IMR-90 (cell line): ENCODE measurements around the gene CNTNAP3. TPM values are rescaled to one million over a fixed set of nuclear protein-coding genes. Genes with fewer than 3 reads are reported as not detected.
"Not testable (repeated sequence)": the region's sequence is repeated elsewhere in the genome, so short reads cannot be mapped to it uniquely, and the experiment has no call there.

ENCODE experiments used
- ATAC-seq: fragments of 200-7000 bp; cut with Tn5 transposase; 2 replicates; pipeline ENCODE4 v1.9.1; 2020; ENCODE audit warnings: low read depth, mild to moderate bottlenecking, moderate library complexity
- BruUV-seq: library from RNA; stranded (reverse); fragments of 400-500 nt; replicated peaks from 2 replicates; lab custom pipeline; 2021; lab: Mats Ljungman, UMichigan
- CTCF ChIA-PET: fragments of 300-600 bp; formaldehyde crosslinking; extraction: SDS; loops from one replicate; lab custom pipeline; 2021; ENCODE audit warnings: antibody characterized with exemption; lab: Yijun Ruan, JAX
- POLR2A ChIA-PET: fragments of 300-600 bp; sonication (Branson Sonifier 250); formaldehyde crosslinking; loops from one replicate; lab custom pipeline; 2022; ENCODE audit warnings: antibody characterized with exemption; ENCODE audit not compliant: unreplicated experiment; lab: Charles Lee
- DNase-seq: peaks from one replicate; pipeline ENCODE4 v3.0.0; 2013
- H2AFZ ChIP-seq: replicated peaks from 2 replicates; pipeline ENCODE3; 2013; ENCODE audit warnings: low read length, mild to moderate bottlenecking; ENCODE audit not compliant: poor library complexity
- H2AK5ac ChIP-seq: 2 replicates; pipeline ENCODE4 v1.6.1; 2013; ENCODE audit warnings: low read depth, low read length, inconsistent platforms
- H2AK9ac ChIP-seq: replicated peaks from 2 replicates; pipeline ENCODE3; 2013; ENCODE audit warnings: mild to moderate bottlenecking, low read depth, low read length, moderate library complexity; ENCODE audit not compliant: poor library complexity
- H2BK120ac ChIP-seq: 2 replicates; pipeline ENCODE4 v1.6.1; 2013; ENCODE audit warnings: low read depth, low read length, inconsistent platforms
- H2BK15ac ChIP-seq: 3 replicates; pipeline ENCODE4 v1.6.1; 2013; ENCODE audit warnings: low read depth, low read length, inconsistent platforms
- H2BK20ac ChIP-seq: 2 replicates; pipeline ENCODE4 v1.6.1; 2013; ENCODE audit warnings: low read depth, mild to moderate bottlenecking, inconsistent platforms, low read length, moderate library complexity
- H2BK5ac ChIP-seq: 2 replicates; pipeline ENCODE4 v1.6.1; 2013; ENCODE audit warnings: mild to moderate bottlenecking, low read depth, low read length, inconsistent platforms; ENCODE audit not compliant: poor library complexity, severe bottlenecking
- H3K14ac ChIP-seq: replicated peaks from 2 replicates; pipeline ENCODE4 v1.6.1; 2013; ENCODE audit warnings: low read depth, low read length, inconsistent platforms
- H3K18ac ChIP-seq: 2 replicates; pipeline ENCODE4 v1.6.1; 2013; ENCODE audit warnings: low read depth, low read length, control low read depth
- H3K23ac ChIP-seq: 2 replicates; pipeline ENCODE4 v1.6.1; 2013; ENCODE audit warnings: low read depth, low read length, inconsistent platforms
- H3K27ac ChIP-seq: 2 replicates; pipeline ENCODE4 v1.5.1; 2013; ENCODE audit warnings: mild to moderate bottlenecking, control low read depth, low read length; ENCODE audit not compliant: insufficient read depth
- H3K27me3 ChIP-seq: 2 replicates; pipeline ENCODE4 v1.6.1; 2013; ENCODE audit warnings: low read length; ENCODE audit not compliant: control insufficient read depth, insufficient read depth
- H3K36me3 ChIP-seq: 2 replicates; pipeline ENCODE4 v1.6.1; 2013; ENCODE audit warnings: low read length, mixed read lengths; ENCODE audit not compliant: control insufficient read depth, insufficient read depth
- H3K4ac ChIP-seq: 2 replicates; pipeline ENCODE4 v1.6.1; 2013; ENCODE audit warnings: low read depth, low read length, inconsistent platforms
- H3K4me1 ChIP-seq: 2 replicates; pipeline ENCODE4 v1.6.1; 2013; ENCODE audit warnings: low read length, mixed read lengths; ENCODE audit not compliant: control insufficient read depth, insufficient read depth
- H3K4me2 ChIP-seq: 2 replicates; pipeline ENCODE4 v1.6.1; 2013; ENCODE audit warnings: low read depth, mild to moderate bottlenecking, control low read depth, low read length, moderate library complexity
- H3K4me3 ChIP-seq: 2 replicates; pipeline ENCODE4 v1.5.1; 2013; ENCODE audit warnings: low read depth, mild to moderate bottlenecking, control low read depth, low read length, moderate library complexity; ENCODE audit not compliant: insufficient read depth
- H3K56ac ChIP-seq: 2 replicates; pipeline ENCODE4 v1.6.1; 2013; ENCODE audit warnings: low read length, inconsistent platforms; ENCODE audit not compliant: insufficient read depth; ENCODE audit errors: extremely low read depth
- H3K79me1 ChIP-seq, 2 experiments: 2 replicates each; pipeline ENCODE4 v1.6.1; 2013; ENCODE audit warnings: low read length in 2 of 2, inconsistent platforms in 1 of 2, low read depth in 1 of 2
- H3K9ac ChIP-seq: 2 replicates; pipeline ENCODE4 v1.6.1; 2013; ENCODE audit warnings: low read depth, low read length, control low read depth
- H3K9me1 ChIP-seq: 2 replicates; pipeline ENCODE4 v1.6.1; 2013; ENCODE audit warnings: low read length, inconsistent platforms; ENCODE audit not compliant: insufficient read depth
- H3K9me3 ChIP-seq: 2 replicates; pipeline ENCODE4 v1.6.1; 2013; ENCODE audit warnings: low read length; ENCODE audit not compliant: control insufficient read depth, insufficient read depth
- H4K20me1 ChIP-seq: 2 replicates; pipeline ENCODE4 v1.6.1; 2013; ENCODE audit warnings: low read length, inconsistent platforms; ENCODE audit not compliant: insufficient read depth
- H4K5ac ChIP-seq: 2 replicates; pipeline ENCODE4 v1.6.1; 2013; ENCODE audit warnings: mild to moderate bottlenecking, low read depth, low read length, control low read depth
- H4K8ac ChIP-seq, 2 experiments: 2 replicates each; pipeline ENCODE4 v1.6.1; 2013; ENCODE audit warnings: low read depth in 2 of 2, low read length in 2 of 2, control low read depth in 1 of 2, inconsistent platforms in 1 of 2
- H4K91ac ChIP-seq: 2 replicates; pipeline ENCODE4 v1.6.1; 2013; ENCODE audit warnings: low read depth, low read length, inconsistent platforms; ENCODE audit not compliant: insufficient read depth
- WGBS, 2 experiments: methylation state at CpG; one replicate each; pipeline versions ENCODE4 v1.1.5 to v1.1.7; 2013; ENCODE audit warnings: missing lambda C conversion rate in 2 of 2; ENCODE audit not compliant: insufficient read length in 1 of 2; ENCODE audit errors: extremely low coverage in 2 of 2; 5-methylcytosine and 5-hydroxymethylcytosine counted together
- dilution Hi-C: fragments of 300-500 bp; cut with HindIII; formaldehyde crosslinking; loops from one replicate; pipeline ENCODE4 v1.14.3; 2018; ENCODE audit warnings: low sequenced_read_pairs; ENCODE audit not compliant: unreplicated experiment
- in situ Hi-C: fragments of 300-500 bp; cut with MboI; formaldehyde crosslinking; loops from 3 replicates; pipeline ENCODE4 v1.14.3; 2019; ENCODE audit warnings: low sequenced_read_pairs, inconsistent platforms, mixed read lengths
- intact Hi-C: fragments of 100-400 bp; cut with micrococcal nuclease; formaldehyde crosslinking; loops from 2 replicates; pipeline ENCODE4 v1.10.0; 2022
- polyA plus RNA-seq, 3 experiments: library from polyadenylated mRNA; depleted of rRNA; stranded (reverse); fragments of >200 nt; gene quantifications; 2 replicates each; pipeline ENCODE4 v1.2.3, GENCODE V29; 2012; ENCODE audit warnings: low replicate concordance in 1 of 3
- total RNA-seq: library from RNA; depleted of rRNA; stranded (reverse); fragments of >200 nt; gene quantifications from 2 replicates; pipeline ENCODE4 v1.2.3, GENCODE V29; 2012

The CNTNAP3 gene
- total and polyA plus RNA-seq, 2 of the 4 experiments (the other 2 are of a cell fraction): 0.90 to 1.2 TPM

GRCh38 chr9:39039148-39039547, 248.8 kb downstream of the CNTNAP3 start:
- H4K20me1 ChIP-seq, in situ Hi-C loops, H3K9ac ChIP-seq, H2BK5ac ChIP-seq, H4K5ac ChIP-seq, intact Hi-C loops, ATAC-seq, H3K4me2 ChIP-seq, H3K4me3 ChIP-seq, H3K9me1 ChIP-seq, H3K23ac ChIP-seq, H3K4ac ChIP-seq, H2AFZ ChIP-seq, BruUV-seq, H2AK9ac ChIP-seq, H3K27me3 ChIP-seq, H3K36me3 ChIP-seq, DNase-seq, H3K56ac ChIP-seq, H2BK120ac ChIP-seq, H3K9me3 ChIP-seq, CTCF ChIA-PET, H3K14ac ChIP-seq, POLR2A ChIA-PET, H3K4me1 ChIP-seq, H3K79me1 ChIP-seq, H4K91ac ChIP-seq, H2BK20ac ChIP-seq, H2BK15ac ChIP-seq, H3K27ac ChIP-seq, H2AK5ac ChIP-seq, H3K18ac ChIP-seq, dilution Hi-C loops, H4K8ac ChIP-seq: not testable (repeated sequence)
- no CpG with 5 or more reads among the region's 2 CpGs for WGBS, 2 experiments

GRCh38 chr9:39038221-39038620, 249.7 kb downstream of the CNTNAP3 start:
- H3K27me3 ChIP-seq, H2BK15ac ChIP-seq, H3K9me3 ChIP-seq, BruUV-seq, H2AK5ac ChIP-seq, H4K8ac ChIP-seq, H3K4me3 ChIP-seq, H2BK20ac ChIP-seq, H3K23ac ChIP-seq, H4K20me1 ChIP-seq, H3K4me2 ChIP-seq, H3K36me3 ChIP-seq, H3K4ac ChIP-seq, CTCF ChIA-PET, H3K56ac ChIP-seq, intact Hi-C loops, H4K91ac ChIP-seq, H3K27ac ChIP-seq, H3K9me1 ChIP-seq, DNase-seq, H3K9ac ChIP-seq, H2BK120ac ChIP-seq, dilution Hi-C loops, H2AFZ ChIP-seq, H3K18ac ChIP-seq, H2BK5ac ChIP-seq, H4K5ac ChIP-seq, H2AK9ac ChIP-seq, H3K14ac ChIP-seq, POLR2A ChIA-PET, H3K4me1 ChIP-seq, in situ Hi-C loops, H3K79me1 ChIP-seq, ATAC-seq: not testable (repeated sequence)
- WGBS, 2 experiments: no CpG with 5 or more reads among the region's 1 CpG
